Brain microvascular endothelial cell (primary cell): ENCODE results near the gene MFRP.

Experiments used
- DNase-seq: peaks from one replicate; pipeline ENCODE4 v3.0.0-alpha.2; 2020
- H3K27ac ChIP-seq: fragments of 250-450 bp; sonication (Bioruptor Pico); 2 replicates; pipeline ENCODE4 v1.5.1; 2020; ENCODE audit warnings: mild to moderate bottlenecking, moderate library complexity
- H3K27me3 ChIP-seq: fragments of 250-450 bp; sonication (Bioruptor Pico); replicated peaks from 2 replicates; pipeline ENCODE4 v1.5.1; 2020; ENCODE audit warnings: mild to moderate bottlenecking
- H3K36me3 ChIP-seq: fragments of 250-450 bp; sonication (Bioruptor Pico); replicated peaks from 2 replicates; pipeline ENCODE4 v1.5.1; 2020; ENCODE audit warnings: mild to moderate bottlenecking
- H3K4me3 ChIP-seq: 2 replicates; pipeline ENCODE4 v1.5.1; 2011; ENCODE audit warnings: low read depth, mild to moderate bottlenecking, control low read depth, low read length, moderate library complexity
- CTCF ChIP-seq: IDR thresholded peaks from 2 replicates; pipeline ENCODE4 v1.5.1; 2011; ENCODE audit warnings: low read depth, mild to moderate bottlenecking, moderate library complexity, low read length, control low read depth, inconsistent platforms; ENCODE audit errors: missing control alignments
- in situ Hi-C: cut with HindIII; loops from 2 replicates; pipeline ENCODE4 v1.10.0; 2017; ENCODE audit warnings: low sequenced_read_pairs, low pct_ligation_motif_present

Gene MFRP

GRCh38 chr11:119382101-119382500 lies 35.6 kb upstream of the MFRP start:
- no peak for TF ChIP-seq CTCF
- H3K36me3 ChIP-seq = no peaks in the 10 kb centered on the region
- H3K27me3 ChIP-seq = peaks cover 6% of the 10 kb centered on the region
- DNase-seq = no peak
- H3K4me3 ChIP-seq = peak overlapping the region; percentile 56
- peak overlapping the region; percentile 11 for H3K27ac ChIP-seq
- in situ Hi-C loops = no loop called here

GRCh38 chr11:119381181-119381988 lies 34.9 kb upstream of the MFRP start, which contains the start of gene USP2:
Gene USP2 (minus strand): TSS chr11:119381690. CDS start chr11:119373480, 8,210 bp downstream.
- H3K4me3 ChIP-seq = peak within 1 kb of the TSS; percentile 56
- in situ Hi-C loops = no loop called here
- DNase-seq = peak; percentile 95
- peaks cover 6% of the 10 kb centered on the region for H3K27me3 ChIP-seq
- peak; percentile 83 for TF ChIP-seq CTCF
- peak within 1 kb of the TSS; percentile 11 for H3K27ac ChIP-seq
- H3K36me3 ChIP-seq = no peaks in the 10 kb centered on the region

GRCh38 chr11:119380827-119381180 lies 34.3 kb upstream of the MFRP start:
- in situ Hi-C loops = no loop called here
- H3K36me3 ChIP-seq = no peaks in the 10 kb centered on the region
- TF ChIP-seq CTCF = no peak
- peak overlapping the region; percentile 53 for H3K4me3 ChIP-seq
- peaks cover 6% of the 10 kb centered on the region for H3K27me3 ChIP-seq
- no peak overlapping the region for H3K27ac ChIP-seq
- DNase-seq = no peak

GRCh38 chr11:119380160-119380826 lies 33.8 kb upstream of the MFRP start:
- Histone ChIP-seq H3K4me3 (no peak overlapping the region), H3K36me3 (no peaks in the 10 kb centered on the region), H3K27me3 (peaks cover 6% of the 10 kb centered on the region), H3K27ac (no peak overlapping the region)
- DNase-seq = no peak
- in situ Hi-C loops = no loop called here
- no peak for TF ChIP-seq CTCF

GRCh38 chr11:119378851-119379465 lies 32.5 kb upstream of the MFRP start:
- in situ Hi-C loops = no loop called here
- TF ChIP-seq CTCF = no peak

More at GRCh38 chr11:119378851-119379465, 32.5 kb upstream of the MFRP start:
- no peak for DNase-seq
- Histone ChIP-seq H3K27me3 (peaks cover 6% of the 10 kb centered on the region), H3K4me3 (no peak overlapping the region), H3K36me3 (no peaks in the 10 kb centered on the region), H3K27ac (no peak overlapping the region)
